PC-9 (cell line): Measurements from ENCODE around the gene MRPS14.

Experiments
- EZH2 ChIP-seq: fragments of 200-600 bp; sonication (generic); IDR thresholded peaks from 2 replicates; pipeline ENCODE4 v1.8.0; 2017; ENCODE audit warnings: antibody characterized with exemption, low read depth
- TF ChIP-seq, protein P1 (sequence below): fragments of 200-600 bp; sonication (generic); conservative IDR thresholded peaks from 2 replicates; pipeline ENCODE4 v1.6.1; 2017; ENCODE audit warnings: mixed run types, antibody characterized with exemption, mild to moderate bottlenecking, moderate library complexity

DNA sequence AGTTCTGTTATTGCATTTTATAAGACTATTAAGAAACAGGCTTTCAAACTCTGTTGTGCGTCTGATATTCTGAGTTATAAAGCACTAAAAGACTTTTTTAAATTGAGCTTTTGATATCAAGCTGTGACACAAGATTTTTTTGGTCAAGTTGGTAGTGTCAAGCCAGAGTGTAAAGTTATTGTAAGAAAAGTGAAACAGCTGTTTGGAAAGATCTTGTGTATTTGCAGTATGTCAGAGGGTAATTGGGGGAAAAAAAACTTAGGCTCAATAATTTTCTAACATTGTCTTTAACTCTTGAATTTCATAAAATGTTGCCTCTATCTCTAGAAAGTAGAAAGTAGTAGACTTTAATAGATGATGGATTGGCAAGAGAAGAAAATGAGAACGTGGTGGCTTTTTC is 19.7 kb downstream of the MRPS14 start:
- TF ChIP-seq, protein P1, sequence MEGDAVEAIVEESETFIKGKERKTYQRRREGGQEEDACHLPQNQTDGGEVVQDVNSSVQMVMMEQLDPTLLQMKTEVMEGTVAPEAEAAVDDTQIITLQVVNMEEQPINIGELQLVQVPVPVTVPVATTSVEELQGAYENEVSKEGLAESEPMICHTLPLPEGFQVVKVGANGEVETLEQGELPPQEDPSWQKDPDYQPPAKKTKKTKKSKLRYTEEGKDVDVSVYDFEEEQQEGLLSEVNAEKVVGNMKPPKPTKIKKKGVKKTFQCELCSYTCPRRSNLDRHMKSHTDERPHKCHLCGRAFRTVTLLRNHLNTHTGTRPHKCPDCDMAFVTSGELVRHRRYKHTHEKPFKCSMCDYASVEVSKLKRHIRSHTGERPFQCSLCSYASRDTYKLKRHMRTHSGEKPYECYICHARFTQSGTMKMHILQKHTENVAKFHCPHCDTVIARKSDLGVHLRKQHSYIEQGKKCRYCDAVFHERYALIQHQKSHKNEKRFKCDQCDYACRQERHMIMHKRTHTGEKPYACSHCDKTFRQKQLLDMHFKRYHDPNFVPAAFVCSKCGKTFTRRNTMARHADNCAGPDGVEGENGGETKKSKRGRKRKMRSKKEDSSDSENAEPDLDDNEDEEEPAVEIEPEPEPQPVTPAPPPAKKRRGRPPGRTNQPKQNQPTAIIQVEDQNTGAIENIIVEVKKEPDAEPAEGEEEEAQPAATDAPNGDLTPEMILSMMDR = no peak
- no peak for TF ChIP-seq EZH2
